NOMO-1 treated with dmso at 0.1 percent for 144 hours (cell line): ENCODE results near the gene C6orf47.

Experiments
- DNase-seq: peaks from one replicate; lab custom pipeline; 2025; ENCODE audit not compliant: unreplicated experiment; lab: John Stamatoyannopoulos, UW

C6orf47 gene

GRCh38 chr6:31687860-31688693 lies 27.5 kb upstream of the C6orf47 start:
- no peak for DNase-seq

- DNase-seq, result no peak
Measured at GRCh38 chr6:31687321-31687720, 26.7 kb upstream of the C6orf47 start.

- no peak for DNase-seq
Measured at GRCh38 chr6:31686483-31686882, 25.9 kb upstream of the C6orf47 start.

- no peak for DNase-seq
Measured at GRCh38 chr6:31683591-31683990, 23.0 kb upstream of the C6orf47 start.

- DNase-seq, result no peak
Measured at GRCh38 chr6:31681135-31681671, 20.6 kb upstream of the C6orf47 start.

GRCh38 chr6:31680226-31681134 lies 19.9 kb upstream of the C6orf47 start, which contains the start of gene LY6G5C:
TSS of gene LY6G5C (minus strand) at chr6:31681067. CDS start at chr6:31680373, 694 bp downstream.
- peak; percentile 55 for DNase-seq

GRCh38 chr6:31677955-31678354 lies 17.4 kb upstream of the C6orf47 start:
- no peak for DNase-seq

GRCh38 chr6:31676904-31677303 lies 16.3 kb upstream of the C6orf47 start:
- no peak for DNase-seq

GRCh38 chr6:31676322-31676903 lies 15.8 kb upstream of the C6orf47 start:
- DNase-seq, result peak; percentile 8

- DNase-seq, result no peak
Measured at GRCh38 chr6:31669676-31670075, 9.1 kb upstream of the C6orf47 start, which contains the start of gene LY6G5B. TSS of gene LY6G5B (plus strand) at chr6:31669976. CDS start at chr6:31670951, 975 bp downstream.

GRCh38 chr6:31666337-31666965 lies 5.9 kb upstream of the C6orf47 start:
- no peak for DNase-seq

- DNase-seq, result peak; percentile 97
Measured at GRCh38 chr6:31665501-31666336, 5.1 kb upstream of the C6orf47 start, which contains the start of gene CSNK2B. TSS of gene CSNK2B (plus strand) at chr6:31666080. CDS start at chr6:31666832, 752 bp downstream.

- DNase-seq, result peak; percentile 81
Measured at GRCh38 chr6:31664790-31665500, 4.4 kb upstream of the C6orf47 start, which contains the start of gene GPANK1. TSS of gene GPANK1 (minus strand) at chr6:31664997. CDS start at chr6:31664478, 519 bp downstream.

- no peak for DNase-seq
Measured at GRCh38 chr6:31663961-31664789, 3.6 kb upstream of the C6orf47 start.

GRCh38 chr6:31663126-31663960 lies 2.8 kb upstream of the C6orf47 start:
- no peak for DNase-seq

GRCh38 chr6:31662124-31662723 lies 1.6 kb upstream of the C6orf47 start:
- no peak for DNase-seq
